Measurements from ENCODE around the gene LGI2. TPM values are rescaled to one million over a fixed set of nuclear protein-coding genes. Genes with fewer than 3 reads are reported as not detected.

LGI2 gene
- total RNA-seq, 1 experiment from 2014 or later, result not detected

DNA sequence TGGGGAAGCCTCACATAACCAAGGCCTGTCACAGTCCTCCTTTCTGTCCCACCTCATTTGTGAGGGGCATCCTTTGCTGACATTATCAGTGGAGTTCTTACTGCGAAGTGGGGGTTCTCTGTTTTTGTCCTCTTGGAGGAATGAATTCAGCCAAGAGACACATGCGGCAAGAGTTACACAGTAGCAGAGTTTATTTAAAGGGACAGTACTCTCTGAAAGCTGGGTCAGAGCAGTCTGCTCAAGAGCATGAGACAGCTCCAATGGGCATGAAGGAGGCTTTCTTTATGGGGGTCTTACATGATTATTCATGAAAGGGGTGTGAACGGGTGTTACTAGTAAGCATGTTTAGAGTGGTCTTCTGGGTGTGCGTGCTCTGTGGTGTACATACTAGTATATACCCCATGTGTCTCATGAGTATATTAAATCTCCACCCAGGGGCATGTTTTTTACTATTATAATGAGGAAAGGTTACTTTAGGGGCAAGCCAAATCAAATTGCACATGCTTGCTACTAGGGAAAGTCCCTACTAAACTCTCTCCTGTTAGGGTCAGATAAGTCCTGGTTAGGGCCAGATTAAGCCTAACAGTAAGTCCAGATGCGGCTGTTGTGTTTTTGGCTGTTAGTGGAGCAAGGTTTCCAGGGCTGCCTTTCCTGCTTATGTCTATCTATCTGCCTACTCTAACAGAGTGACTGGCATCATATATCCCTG, 19.8 kb upstream of the LGI2 start:
- Mint-ChIP-seq H3K4me3 (ENCODE audit: unreplicated experiment) (no peak overlapping the region), H3K9me3 (ENCODE audit: unreplicated experiment) (no peaks in the 10 kb centered on the region), H3K27ac (ENCODE audit: low read depth, unreplicated experiment) (no peak overlapping the region), H3K4me1 (ENCODE audit: insufficient read depth, unreplicated experiment) (no peaks in the 10 kb centered on the region), H3K27me3 (ENCODE audit: insufficient read depth, unreplicated experiment) (peaks cover 27% of the 10 kb centered on the region), H3K36me3 (ENCODE audit: insufficient read depth, unreplicated experiment) (no peaks in the 10 kb centered on the region)
- BruUV-seq (replicated peaks), result no TSS peak
- intact Hi-C loops (cut with micrococcal nuclease), result no loop called here
- DNase-seq (ENCODE audit: unreplicated experiment), result no peak
- POLR2A ChIA-PET, result no interaction called here
- CTCF ChIA-PET, result interaction anchor here (0.6 kb wide), 1 partner anchor 12 kb away, joined by 3 read pairs; no protein-coding TSS in a partner anchor
- TF ChIP-seq, protein P1, sequence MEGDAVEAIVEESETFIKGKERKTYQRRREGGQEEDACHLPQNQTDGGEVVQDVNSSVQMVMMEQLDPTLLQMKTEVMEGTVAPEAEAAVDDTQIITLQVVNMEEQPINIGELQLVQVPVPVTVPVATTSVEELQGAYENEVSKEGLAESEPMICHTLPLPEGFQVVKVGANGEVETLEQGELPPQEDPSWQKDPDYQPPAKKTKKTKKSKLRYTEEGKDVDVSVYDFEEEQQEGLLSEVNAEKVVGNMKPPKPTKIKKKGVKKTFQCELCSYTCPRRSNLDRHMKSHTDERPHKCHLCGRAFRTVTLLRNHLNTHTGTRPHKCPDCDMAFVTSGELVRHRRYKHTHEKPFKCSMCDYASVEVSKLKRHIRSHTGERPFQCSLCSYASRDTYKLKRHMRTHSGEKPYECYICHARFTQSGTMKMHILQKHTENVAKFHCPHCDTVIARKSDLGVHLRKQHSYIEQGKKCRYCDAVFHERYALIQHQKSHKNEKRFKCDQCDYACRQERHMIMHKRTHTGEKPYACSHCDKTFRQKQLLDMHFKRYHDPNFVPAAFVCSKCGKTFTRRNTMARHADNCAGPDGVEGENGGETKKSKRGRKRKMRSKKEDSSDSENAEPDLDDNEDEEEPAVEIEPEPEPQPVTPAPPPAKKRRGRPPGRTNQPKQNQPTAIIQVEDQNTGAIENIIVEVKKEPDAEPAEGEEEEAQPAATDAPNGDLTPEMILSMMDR (IDR thresholded peaks at IDR 0.05; ENCODE audit: unreplicated experiment), result no peak

DNA sequence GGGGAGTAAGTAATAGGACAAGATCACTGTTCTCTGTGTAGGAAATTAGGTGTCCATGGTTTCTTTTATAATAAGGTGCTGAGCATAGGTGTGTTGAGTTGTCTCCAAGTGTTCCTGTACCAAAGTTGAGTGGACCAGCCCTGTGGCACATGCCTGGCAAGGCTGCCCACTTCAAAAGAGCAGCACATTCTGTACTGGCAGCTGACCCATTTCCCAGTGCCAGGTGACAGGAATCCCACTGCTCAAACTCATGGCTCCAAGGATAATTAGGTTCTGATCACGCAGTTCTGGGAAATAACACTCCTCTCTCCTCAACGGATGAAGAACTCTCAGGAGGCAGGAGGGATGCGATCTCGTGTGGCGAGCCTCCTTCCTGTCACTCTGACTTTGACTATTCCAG, 12.8 kb upstream of the LGI2 start:
- Mint-ChIP-seq H3K27me3 (ENCODE audit: insufficient read depth, unreplicated experiment) (peaks cover 72% of the 10 kb centered on the region), H3K36me3 (ENCODE audit: insufficient read depth, unreplicated experiment) (no peaks in the 10 kb centered on the region)
- POLR2A ChIA-PET, result no interaction called here

DNA sequence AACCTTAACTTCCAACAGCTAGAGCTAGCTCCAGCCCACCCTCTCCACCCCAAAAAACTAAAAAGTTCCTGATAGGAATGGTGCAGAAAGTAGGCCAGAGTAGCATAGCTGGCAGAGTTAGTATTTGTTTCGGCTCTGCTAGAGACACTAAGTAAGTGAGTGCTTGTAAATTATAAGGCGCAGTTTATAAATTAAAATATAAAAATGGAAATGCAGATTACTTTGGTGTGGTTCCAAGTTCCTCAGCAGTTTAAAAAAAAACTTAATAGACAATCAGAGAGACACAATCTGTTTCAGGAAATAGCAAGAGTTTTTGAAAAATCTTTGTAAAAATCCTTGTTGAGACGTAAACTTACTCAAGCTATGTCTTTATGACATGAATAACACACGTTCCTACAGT, 2.8 kb upstream of the LGI2 start:
- TF ChIP-seq, protein P1 (IDR thresholded peaks at IDR 0.05; ENCODE audit: unreplicated experiment), result no peak
- CTCF ChIA-PET, result interaction anchor here (0.7 kb wide), 1 partner anchor 10 kb away, joined by 3 read pairs; no protein-coding TSS in a partner anchor

More for the DNA sequence above, 12.8 kb upstream of the LGI2 start:
- Mint-ChIP-seq H3K4me1 (ENCODE audit: insufficient read depth, unreplicated experiment) (no peaks in the 10 kb centered on the region), H3K4me3 (ENCODE audit: unreplicated experiment) (no peak overlapping the region), H3K9me3 (ENCODE audit: unreplicated experiment) (no peaks in the 10 kb centered on the region), H3K27ac (ENCODE audit: low read depth, unreplicated experiment) (no peak overlapping the region)
- TF ChIP-seq, protein P1 (IDR thresholded peaks at IDR 0.05; ENCODE audit: unreplicated experiment), result no peak
- intact Hi-C loops (cut with micrococcal nuclease), result no loop called here
- CTCF ChIA-PET, result interaction anchor here (0.5 to 1.0 kb wide), 6 partner anchors 52 to 323 kb away, joined by 3 to 8 read pairs (median 3); no protein-coding TSS in a partner anchor
- no peak for DNase-seq (ENCODE audit: unreplicated experiment)
- no TSS peak for BruUV-seq (replicated peaks)

GRCh38 chr4:25032126-25032525, 1.4 kb upstream of the LGI2 start:
- Mint-ChIP-seq H3K27me3 (ENCODE audit: insufficient read depth, unreplicated experiment) (peaks cover 75% of the 10 kb centered on the region), H3K4me3 (ENCODE audit: unreplicated experiment) (no peak overlapping the region), H3K36me3 (ENCODE audit: insufficient read depth, unreplicated experiment) (no peaks in the 10 kb centered on the region), H3K27ac (ENCODE audit: low read depth, unreplicated experiment) (no peak overlapping the region), H3K4me1 (ENCODE audit: insufficient read depth, unreplicated experiment) (no peaks in the 10 kb centered on the region), H3K9me3 (ENCODE audit: unreplicated experiment) (peaks cover 8% of the 10 kb centered on the region)
- intact Hi-C loops (cut with micrococcal nuclease), result no loop called here
- DNase-seq (ENCODE audit: unreplicated experiment), result peak; percentile 5
- no TSS peak for BruUV-seq (replicated peaks)
- CTCF ChIA-PET, result interaction anchor here (0.8 to 1.8 kb wide), 2 partner anchors 51 to 383 kb away, joined by 3 to 7 read pairs; no protein-coding TSS in a partner anchor
- TF ChIP-seq, protein P1 (IDR thresholded peaks at IDR 0.05; ENCODE audit: unreplicated experiment), result no peak
- POLR2A ChIA-PET, result no interaction called here

More for the DNA sequence above, 2.8 kb upstream of the LGI2 start:
- POLR2A ChIA-PET, result interaction anchor here (0.7 kb wide), 1 partner anchor 9 kb away, joined by 3 read pairs; no protein-coding TSS in a partner anchor
- peaks cover 82% of the 10 kb centered on the region for H3K27me3 Mint-ChIP-seq (ENCODE audit: insufficient read depth, unreplicated experiment)
- H3K4me3 Mint-ChIP-seq (ENCODE audit: unreplicated experiment), result no peak overlapping the region
- peaks cover 8% of the 10 kb centered on the region for H3K9me3 Mint-ChIP-seq (ENCODE audit: unreplicated experiment)
- H3K4me1 Mint-ChIP-seq (ENCODE audit: insufficient read depth, unreplicated experiment), result no peaks in the 10 kb centered on the region
- no peak for DNase-seq (ENCODE audit: unreplicated experiment)
- intact Hi-C loops (cut with micrococcal nuclease), result no loop called here
- H3K27ac Mint-ChIP-seq (ENCODE audit: low read depth, unreplicated experiment), result no peak overlapping the region
- BruUV-seq (replicated peaks), result no TSS peak
- H3K36me3 Mint-ChIP-seq (ENCODE audit: insufficient read depth, unreplicated experiment), result no peaks in the 10 kb centered on the region
